ENCODE measurements around the gene AP1G2.

GRCh38 chr14:23565626-23566025, 2.0 kb downstream of the AP1G2 start:
- TF ChIP-seq CTCF (IDR thresholded peaks at IDR 0.05) = no peak
- no peak for TF ChIP-seq GABPA (IDR thresholded peaks at IDR 0.05; ENCODE audit: low read depth)
- TF ChIP-seq, protein P1, sequence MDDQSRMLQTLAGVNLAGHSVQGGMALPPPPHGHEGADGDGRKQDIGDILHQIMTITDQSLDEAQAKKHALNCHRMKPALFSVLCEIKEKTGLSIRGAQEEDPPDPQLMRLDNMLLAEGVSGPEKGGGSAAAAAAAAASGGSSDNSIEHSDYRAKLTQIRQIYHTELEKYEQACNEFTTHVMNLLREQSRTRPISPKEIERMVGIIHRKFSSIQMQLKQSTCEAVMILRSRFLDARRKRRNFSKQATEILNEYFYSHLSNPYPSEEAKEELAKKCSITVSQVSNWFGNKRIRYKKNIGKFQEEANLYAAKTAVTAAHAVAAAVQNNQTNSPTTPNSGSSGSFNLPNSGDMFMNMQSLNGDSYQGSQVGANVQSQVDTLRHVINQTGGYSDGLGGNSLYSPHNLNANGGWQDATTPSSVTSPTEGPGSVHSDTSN (IDR thresholded peaks at IDR 0.05) = no peak
- no peak for TF ChIP-seq USF1 (IDR thresholded peaks at IDR 0.05; ENCODE audit: borderline replicate concordance, low read depth)
- no peak for TF ChIP-seq EP300 (IDR thresholded peaks at IDR 0.05; ENCODE audit: borderline replicate concordance in 1 of 2, low read depth in 1 of 2, low read length in 1 of 2)
- no peak for TF ChIP-seq SIN3A (IDR thresholded peaks at IDR 0.05; ENCODE audit: borderline replicate concordance, low read depth, low read length)
- no peak for TF ChIP-seq ZBTB33 (IDR thresholded peaks at IDR 0.05; ENCODE audit: borderline replicate concordance, low read depth)
- no peak for TF ChIP-seq RCOR1 (IDR thresholded peaks at IDR 0.05; ENCODE audit: low read length)
- no peak for TF ChIP-seq EZH2phosphoT487 (IDR thresholded peaks at IDR 0.05; ENCODE audit: borderline replicate concordance, low read depth)
